Measurements from ENCODE around the gene DYNLT5.
"Not testable (repeated sequence)": the region's sequence is repeated elsewhere in the genome, so short reads cannot be mapped to it uniquely, and the experiment has no call there.

DYNLT5 gene

GRCh38 chr1:66779475-66780078 is 27.3 kb downstream of the DYNLT5 start:
- Histone ChIP-seq H3K27ac (ENCODE audit: low read depth, low read length) (no peak overlapping the region), H3K9me3 (ENCODE audit: control insufficient read depth in 5 of 5, low read length in 5 of 5) (no peaks in the 10 kb centered on the region), H3K27me3 (ENCODE audit: control insufficient read depth in 5 of 5, insufficient read depth in 4 of 5, low read length in 5 of 5) (no peaks in the 10 kb centered on the region), H3K4me1 (ENCODE audit: control insufficient read depth in 5 of 5, insufficient read depth in 5 of 5, low read length in 5 of 5) (no peaks in the 10 kb centered on the region), H3K36me3 (ENCODE audit: control insufficient read depth in 5 of 5, insufficient read depth in 5 of 5, low read length in 5 of 5) (no peaks in the 10 kb centered on the region), H3K4me3 (ENCODE audit: low read depth in 1 of 5, low read length in 5 of 5) (no peak overlapping the region), H3K9ac (ENCODE audit: low read length in 5 of 5) (no peak overlapping the region)

- not testable (repeated sequence) for H3K4me3 ChIP-seq (ENCODE audit: low read depth in 1 of 5, low read length in 5 of 5); H3K36me3 ChIP-seq (ENCODE audit: control insufficient read depth in 5 of 5, insufficient read depth in 5 of 5, low read length in 5 of 5); H3K9me3 ChIP-seq (ENCODE audit: control insufficient read depth in 5 of 5, low read length in 5 of 5); H3K27ac ChIP-seq (ENCODE audit: low read depth, low read length); H3K4me1 ChIP-seq (ENCODE audit: control insufficient read depth in 5 of 5, insufficient read depth in 5 of 5, low read length in 5 of 5); H3K27me3 ChIP-seq (ENCODE audit: control insufficient read depth in 5 of 5, insufficient read depth in 4 of 5, low read length in 5 of 5); H3K9ac ChIP-seq (ENCODE audit: low read length in 5 of 5)
Observed at GRCh38 chr1:66785800-66786199, 33.5 kb downstream of the DYNLT5 start.

- no peaks in the 10 kb centered on the region for H3K27me3 ChIP-seq (ENCODE audit: control insufficient read depth in 5 of 5, insufficient read depth in 4 of 5, low read length in 5 of 5)
- no peak overlapping the region for H3K9ac ChIP-seq (ENCODE audit: low read length in 5 of 5)
- H3K4me1 ChIP-seq (ENCODE audit: control insufficient read depth in 5 of 5, insufficient read depth in 5 of 5, low read length in 5 of 5), result no peaks in the 10 kb centered on the region
- H3K4me3 ChIP-seq (ENCODE audit: low read depth in 1 of 5, low read length in 5 of 5), result no peak overlapping the region
- no peaks in the 10 kb centered on the region for H3K36me3 ChIP-seq (ENCODE audit: control insufficient read depth in 5 of 5, insufficient read depth in 5 of 5, low read length in 5 of 5)
- H3K9me3 ChIP-seq (ENCODE audit: control insufficient read depth in 5 of 5, low read length in 5 of 5), result no peaks in the 10 kb centered on the region
- H3K27ac ChIP-seq (ENCODE audit: low read depth, low read length), result no peak overlapping the region
Observed at GRCh38 chr1:66787641-66788040, 35.4 kb downstream of the DYNLT5 start.

- Histone ChIP-seq H3K27me3 (ENCODE audit: control insufficient read depth in 5 of 5, insufficient read depth in 4 of 5, low read length in 5 of 5) (no peaks in the 10 kb centered on the region), H3K27ac (ENCODE audit: low read depth, low read length) (no peak overlapping the region), H3K36me3 (ENCODE audit: control insufficient read depth in 5 of 5, insufficient read depth in 5 of 5, low read length in 5 of 5) (no peaks in the 10 kb centered on the region), H3K9ac (ENCODE audit: low read length in 5 of 5) (no peak overlapping the region), H3K4me3 (ENCODE audit: low read depth in 1 of 5, low read length in 5 of 5) (no peak overlapping the region), H3K9me3 (ENCODE audit: control insufficient read depth in 5 of 5, low read length in 5 of 5) (no peaks in the 10 kb centered on the region), H3K4me1 (ENCODE audit: control insufficient read depth in 5 of 5, insufficient read depth in 5 of 5, low read length in 5 of 5) (no peaks in the 10 kb centered on the region)
Observed at GRCh38 chr1:66788231-66788939, 36.1 kb downstream of the DYNLT5 start.

- Histone ChIP-seq H3K9ac (ENCODE audit: low read length in 5 of 5) (no peak overlapping the region), H3K4me1 (ENCODE audit: control insufficient read depth in 5 of 5, insufficient read depth in 5 of 5, low read length in 5 of 5) (no peaks in the 10 kb centered on the region), H3K27ac (ENCODE audit: low read depth, low read length) (no peak overlapping the region), H3K4me3 (ENCODE audit: low read depth in 1 of 5, low read length in 5 of 5) (no peak overlapping the region), H3K36me3 (ENCODE audit: control insufficient read depth in 5 of 5, insufficient read depth in 5 of 5, low read length in 5 of 5) (no peaks in the 10 kb centered on the region), H3K27me3 (ENCODE audit: control insufficient read depth in 5 of 5, insufficient read depth in 4 of 5, low read length in 5 of 5) (no peaks in the 10 kb centered on the region), H3K9me3 (ENCODE audit: control insufficient read depth in 5 of 5, low read length in 5 of 5) (no peaks in the 10 kb centered on the region)
Observed at GRCh38 chr1:66791621-66792610, 39.7 kb downstream of the DYNLT5 start.

- not testable (repeated sequence) for H3K4me3 ChIP-seq (ENCODE audit: low read depth in 1 of 5, low read length in 5 of 5); H3K27me3 ChIP-seq (ENCODE audit: control insufficient read depth in 5 of 5, insufficient read depth in 4 of 5, low read length in 5 of 5); H3K9ac ChIP-seq (ENCODE audit: low read length in 5 of 5); H3K9me3 ChIP-seq (ENCODE audit: control insufficient read depth in 5 of 5, low read length in 5 of 5); H3K4me1 ChIP-seq (ENCODE audit: control insufficient read depth in 5 of 5, insufficient read depth in 5 of 5, low read length in 5 of 5); H3K36me3 ChIP-seq (ENCODE audit: control insufficient read depth in 5 of 5, insufficient read depth in 5 of 5, low read length in 5 of 5); H3K27ac ChIP-seq (ENCODE audit: low read depth, low read length)
Observed at GRCh38 chr1:66795839-66796238, 43.6 kb downstream of the DYNLT5 start.

GRCh38 chr1:66809245-66809644 is 57.0 kb downstream of the DYNLT5 start:
- Histone ChIP-seq H3K4me3 (ENCODE audit: low read depth in 1 of 5, low read length in 5 of 5) (no peak overlapping the region), H3K4me1 (ENCODE audit: control insufficient read depth in 5 of 5, insufficient read depth in 5 of 5, low read length in 5 of 5) (no peaks in the 10 kb centered on the region), H3K9me3 (ENCODE audit: control insufficient read depth in 5 of 5, low read length in 5 of 5) (no peaks in the 10 kb centered on the region), H3K27ac (ENCODE audit: low read depth, low read length) (no peak overlapping the region), H3K36me3 (ENCODE audit: control insufficient read depth in 5 of 5, insufficient read depth in 5 of 5, low read length in 5 of 5) (no peaks in the 10 kb centered on the region), H3K27me3 (ENCODE audit: control insufficient read depth in 5 of 5, insufficient read depth in 4 of 5, low read length in 5 of 5) (no peaks in the 10 kb centered on the region), H3K9ac (ENCODE audit: low read length in 5 of 5) (no peak overlapping the region)

GRCh38 chr1:66809736-66810326 is 57.6 kb downstream of the DYNLT5 start:
- Histone ChIP-seq H3K36me3 (ENCODE audit: control insufficient read depth in 5 of 5, insufficient read depth in 5 of 5, low read length in 5 of 5) (no peaks in the 10 kb centered on the region), H3K4me1 (ENCODE audit: control insufficient read depth in 5 of 5, insufficient read depth in 5 of 5, low read length in 5 of 5) (no peaks in the 10 kb centered on the region), H3K9ac (ENCODE audit: low read length in 5 of 5) (no peak overlapping the region), H3K27ac (ENCODE audit: low read depth, low read length) (no peak overlapping the region), H3K27me3 (ENCODE audit: control insufficient read depth in 5 of 5, insufficient read depth in 4 of 5, low read length in 5 of 5) (no peaks in the 10 kb centered on the region), H3K9me3 (ENCODE audit: control insufficient read depth in 5 of 5, low read length in 5 of 5) (no peaks in the 10 kb centered on the region), H3K4me3 (ENCODE audit: low read depth in 1 of 5, low read length in 5 of 5) (no peak overlapping the region)

GRCh38 chr1:66824771-66825170 is 72.5 kb downstream of the DYNLT5 start:
- Histone ChIP-seq H3K9ac (ENCODE audit: low read length in 5 of 5) (no peak overlapping the region), H3K27me3 (ENCODE audit: control insufficient read depth in 5 of 5, insufficient read depth in 4 of 5, low read length in 5 of 5) (no peaks in the 10 kb centered on the region), H3K4me3 (ENCODE audit: low read depth in 1 of 5, low read length in 5 of 5) (no peak overlapping the region), H3K4me1 (ENCODE audit: control insufficient read depth in 5 of 5, insufficient read depth in 5 of 5, low read length in 5 of 5) (no peaks in the 10 kb centered on the region), H3K9me3 (ENCODE audit: control insufficient read depth in 5 of 5, low read length in 5 of 5) (no peaks in the 10 kb centered on the region), H3K27ac (ENCODE audit: low read depth, low read length) (no peak overlapping the region), H3K36me3 (ENCODE audit: control insufficient read depth in 5 of 5, insufficient read depth in 5 of 5, low read length in 5 of 5) (no peaks in the 10 kb centered on the region)

All from subcutaneous abdominal adipose tissue (tissue), 5 donors.